Gastroesophageal sphincter (tissue), 3 donors: ENCODE results near the gene NUP188.

ENCODE experiments used
- POLR2A ChIP-seq, 2 donors: fragments of 450-650 bp; IDR thresholded peaks; one replicate each; pipeline ENCODE4 v1.6.1; 2017; ENCODE audit warnings: antibody characterized with exemption in 2 of 2, mild to moderate bottlenecking in 2 of 2, moderate library complexity in 1 of 2
- TF ChIP-seq, protein P1 (sequence below), 4 experiments: fragments of 200-600 bp in 2 of 4; fragments of 450-650 bp in 2 of 4; sonication (generic) in 1 of 4; IDR thresholded peaks; one replicate each; pipeline ENCODE4 v1.5.1; 2017 to 2019; ENCODE audit warnings: antibody characterized with exemption in 4 of 4, mild to moderate bottlenecking in 2 of 4, moderate library complexity in 2 of 4

DNA sequence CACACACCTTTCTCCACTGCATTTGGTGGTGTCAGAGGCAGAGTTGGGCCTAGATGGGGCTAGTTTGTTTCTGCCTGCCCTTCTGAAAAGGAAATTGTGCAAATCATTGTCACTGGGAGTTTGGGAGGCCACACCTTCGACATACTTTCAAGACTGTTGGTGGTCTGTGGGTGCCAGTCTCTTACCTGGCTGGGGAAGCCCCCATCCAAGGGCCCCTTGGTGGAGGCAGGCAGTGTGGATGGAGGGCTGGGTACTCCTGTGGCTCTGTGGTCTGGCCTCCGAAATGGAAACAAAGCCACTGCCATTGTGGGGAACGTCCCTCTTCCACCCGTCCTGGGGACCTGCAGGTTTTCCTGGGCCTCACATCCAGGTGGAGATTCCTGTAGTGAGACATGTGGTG, 37.6 kb upstream of the NUP188 start:
- TF ChIP-seq, protein P1, sequence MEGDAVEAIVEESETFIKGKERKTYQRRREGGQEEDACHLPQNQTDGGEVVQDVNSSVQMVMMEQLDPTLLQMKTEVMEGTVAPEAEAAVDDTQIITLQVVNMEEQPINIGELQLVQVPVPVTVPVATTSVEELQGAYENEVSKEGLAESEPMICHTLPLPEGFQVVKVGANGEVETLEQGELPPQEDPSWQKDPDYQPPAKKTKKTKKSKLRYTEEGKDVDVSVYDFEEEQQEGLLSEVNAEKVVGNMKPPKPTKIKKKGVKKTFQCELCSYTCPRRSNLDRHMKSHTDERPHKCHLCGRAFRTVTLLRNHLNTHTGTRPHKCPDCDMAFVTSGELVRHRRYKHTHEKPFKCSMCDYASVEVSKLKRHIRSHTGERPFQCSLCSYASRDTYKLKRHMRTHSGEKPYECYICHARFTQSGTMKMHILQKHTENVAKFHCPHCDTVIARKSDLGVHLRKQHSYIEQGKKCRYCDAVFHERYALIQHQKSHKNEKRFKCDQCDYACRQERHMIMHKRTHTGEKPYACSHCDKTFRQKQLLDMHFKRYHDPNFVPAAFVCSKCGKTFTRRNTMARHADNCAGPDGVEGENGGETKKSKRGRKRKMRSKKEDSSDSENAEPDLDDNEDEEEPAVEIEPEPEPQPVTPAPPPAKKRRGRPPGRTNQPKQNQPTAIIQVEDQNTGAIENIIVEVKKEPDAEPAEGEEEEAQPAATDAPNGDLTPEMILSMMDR (IDR thresholded peaks at IDR 0.05), result no peak
- no peak for TF ChIP-seq POLR2A (IDR thresholded peaks at IDR 0.05)
